Glutamatergic neuron (in vitro differentiated cells): ENCODE measurements around the gene PDCD2L. TPM values are rescaled to one million over a fixed set of nuclear protein-coding genes. Genes with fewer than 3 reads are reported as not detected.

ENCODE experiments used
- DNase-seq: peaks from one replicate; pipeline ENCODE4 v3.0.0; 2022
- H3K27ac Mint-ChIP-seq: one replicate; pipeline ENCODE4 v1.8.0; 2020; ENCODE audit warnings: mild to moderate bottlenecking, mixed read lengths, inconsistent platforms; ENCODE audit not compliant: unreplicated experiment
- H3K27me3 Mint-ChIP-seq: one replicate; pipeline ENCODE4 v1.8.0; 2020; ENCODE audit warnings: mild to moderate bottlenecking, moderate library complexity, mixed read lengths, inconsistent platforms; ENCODE audit not compliant: unreplicated experiment
- H3K36me3 Mint-ChIP-seq: one replicate; pipeline ENCODE4 v1.8.0; 2020; ENCODE audit warnings: mild to moderate bottlenecking, mixed read lengths, inconsistent platforms; ENCODE audit not compliant: unreplicated experiment
- H3K4me1 Mint-ChIP-seq: one replicate; pipeline ENCODE4 v1.8.0; 2020; ENCODE audit warnings: mild to moderate bottlenecking, low read depth, mixed read lengths, inconsistent platforms; ENCODE audit not compliant: unreplicated experiment
- H3K4me3 Mint-ChIP-seq: one replicate; pipeline ENCODE4 v1.8.0; 2020; ENCODE audit warnings: mild to moderate bottlenecking, mixed read lengths, inconsistent platforms; ENCODE audit not compliant: unreplicated experiment
- H3K9me3 Mint-ChIP-seq: one replicate; pipeline ENCODE4 v1.8.0; 2020; ENCODE audit warnings: mild to moderate bottlenecking, moderate library complexity, mixed read lengths, inconsistent platforms; ENCODE audit not compliant: unreplicated experiment
- total RNA-seq: library from RNA; stranded (reverse); fragmentation: NEBNext Ultra II Directional; extraction: Animal tissue kit (Norgen Biotek cat#: 25700); gene quantifications from one replicate; pipeline ENCODE4 v1.2.1, GENCODE V29; 2021; ENCODE audit not compliant: unreplicated experiment
- TF ChIP-seq, protein P1 (sequence below): fragments of 200-600 bp; sonication (generic); IDR thresholded peaks from one replicate; pipeline ENCODE4 v1.5.0; 2021; ENCODE audit not compliant: partially characterized antibody, unreplicated experiment

PDCD2L gene
- total RNA-seq, 1 donor from 2014 or later: 15.0 TPM

DNA sequence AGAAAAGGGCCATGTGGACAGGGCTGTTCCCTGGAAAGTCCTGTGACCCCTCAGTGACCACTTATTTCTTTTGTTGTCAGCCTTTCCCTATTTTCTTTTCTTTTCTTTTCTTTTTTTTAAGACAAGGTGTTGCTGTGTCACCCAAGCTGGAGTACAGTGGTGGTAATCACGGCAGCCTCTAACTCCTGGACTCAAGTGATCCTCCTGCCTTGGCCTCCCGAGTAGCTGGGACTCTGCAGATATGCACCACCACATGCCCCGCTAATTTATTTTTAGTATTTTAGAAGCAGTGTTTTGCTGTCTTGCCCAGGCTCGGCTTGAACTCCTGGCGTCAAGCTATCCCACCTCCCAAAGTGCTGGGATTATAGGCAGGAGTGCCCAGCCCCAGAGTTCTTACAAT lies 40.3 kb upstream of the PDCD2L start:
- Mint-ChIP-seq H3K27me3 (peaks cover 16% of the 10 kb centered on the region), H3K36me3 (no peaks in the 10 kb centered on the region), H3K9me3 (peaks cover 6% of the 10 kb centered on the region), H3K27ac (no peak overlapping the region), H3K4me3 (peak overlapping the region; percentile 86), H3K4me1 (peaks cover 10% of the 10 kb centered on the region)
- DNase-seq: no peak
- TF ChIP-seq, protein P1, sequence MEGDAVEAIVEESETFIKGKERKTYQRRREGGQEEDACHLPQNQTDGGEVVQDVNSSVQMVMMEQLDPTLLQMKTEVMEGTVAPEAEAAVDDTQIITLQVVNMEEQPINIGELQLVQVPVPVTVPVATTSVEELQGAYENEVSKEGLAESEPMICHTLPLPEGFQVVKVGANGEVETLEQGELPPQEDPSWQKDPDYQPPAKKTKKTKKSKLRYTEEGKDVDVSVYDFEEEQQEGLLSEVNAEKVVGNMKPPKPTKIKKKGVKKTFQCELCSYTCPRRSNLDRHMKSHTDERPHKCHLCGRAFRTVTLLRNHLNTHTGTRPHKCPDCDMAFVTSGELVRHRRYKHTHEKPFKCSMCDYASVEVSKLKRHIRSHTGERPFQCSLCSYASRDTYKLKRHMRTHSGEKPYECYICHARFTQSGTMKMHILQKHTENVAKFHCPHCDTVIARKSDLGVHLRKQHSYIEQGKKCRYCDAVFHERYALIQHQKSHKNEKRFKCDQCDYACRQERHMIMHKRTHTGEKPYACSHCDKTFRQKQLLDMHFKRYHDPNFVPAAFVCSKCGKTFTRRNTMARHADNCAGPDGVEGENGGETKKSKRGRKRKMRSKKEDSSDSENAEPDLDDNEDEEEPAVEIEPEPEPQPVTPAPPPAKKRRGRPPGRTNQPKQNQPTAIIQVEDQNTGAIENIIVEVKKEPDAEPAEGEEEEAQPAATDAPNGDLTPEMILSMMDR: no peak

GRCh38 chr19:34364462-34364829 lies 39.8 kb upstream of the PDCD2L start:
- Mint-ChIP-seq H3K27ac (peak overlapping the region; percentile 34), H3K4me3 (peak overlapping the region; percentile 86), H3K9me3 (peaks cover 6% of the 10 kb centered on the region), H3K27me3 (peaks cover 14% of the 10 kb centered on the region), H3K4me1 (peaks cover 8% of the 10 kb centered on the region), H3K36me3 (no peaks in the 10 kb centered on the region)
- DNase-seq: no peak
- TF ChIP-seq, protein P1: no peak

DNA sequence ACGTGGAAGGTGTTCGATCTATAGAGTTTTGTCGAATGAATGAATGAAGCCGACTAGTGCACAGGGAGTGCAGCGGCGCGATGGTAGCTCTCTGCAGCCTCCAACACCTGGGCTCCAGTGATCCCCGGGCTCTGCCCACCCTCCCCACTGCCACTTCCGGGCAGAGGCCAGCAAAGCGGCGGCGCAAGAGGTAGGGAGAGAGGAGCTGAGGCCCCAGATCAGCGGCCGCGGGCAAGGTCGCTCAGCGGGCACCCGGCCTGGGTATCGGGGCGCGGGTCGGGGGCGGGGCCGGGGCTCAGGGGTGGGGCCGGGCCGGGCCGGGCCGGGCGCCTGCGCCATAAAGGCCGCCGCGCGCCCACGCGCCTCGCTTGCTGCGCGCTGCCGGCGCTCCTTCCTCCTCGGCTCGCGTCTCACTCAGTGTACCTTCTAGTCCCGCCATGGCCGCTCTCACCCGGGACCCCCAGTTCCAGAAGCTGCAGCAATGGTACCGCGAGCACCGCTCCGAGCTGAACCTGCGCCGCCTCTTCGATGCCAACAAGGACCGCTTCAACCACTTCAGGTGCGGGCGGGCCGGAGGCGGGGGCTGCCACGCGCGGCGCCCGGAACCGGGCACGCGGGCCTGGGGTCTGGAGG lies 39.3 kb upstream of the PDCD2L start, which contains the start of gene GPI:
Gene GPI, plus strand, starts transcription at position 367 of the 633 bp plus-strand sequence. Its CDS starts 71 bp downstream, at position 438.
- TF ChIP-seq, protein P1: no peak
- Mint-ChIP-seq H3K27ac (peak within 1 kb of the TSS; percentile 83), H3K9me3 (peaks cover 7% of the 10 kb centered on the region), H3K27me3 (peaks cover 11% of the 10 kb centered on the region), H3K4me1 (peaks cover 6% of the 10 kb centered on the region), H3K4me3 (peak within 1 kb of the TSS; percentile 98), H3K36me3 (no peaks in the 10 kb centered on the region)
- peak; percentile 62 for DNase-seq

- Mint-ChIP-seq H3K36me3 (no peaks in the 10 kb centered on the region), H3K27ac (peak overlapping the region; percentile 83), H3K4me1 (peaks cover 6% of the 10 kb centered on the region), H3K4me3 (peak overlapping the region; percentile 98), H3K9me3 (peaks cover 7% of the 10 kb centered on the region), H3K27me3 (peaks cover 8% of the 10 kb centered on the region)
- DNase-seq: peak; percentile 55
- TF ChIP-seq, protein P1: no peak
Observed at GRCh38 chr19:34365463-34366401, 38.5 kb upstream of the PDCD2L start.
